HT-29 (cell line): Measurements from ENCODE around the gene MALT1. TPM values are rescaled to one million over a fixed set of nuclear protein-coding genes. Genes with fewer than 3 reads are reported as not detected.
A peak's percentile ranks its signal among the peaks of the same experiment; 100 is the strongest.
"Not testable (repeated sequence)": the region's sequence is repeated elsewhere in the genome, so short reads cannot be mapped to it uniquely, and the experiment has no call there.

Source experiments
- DNase-seq: peaks from one replicate; pipeline ENCODE4 v3.0.0-alpha.2; 2015; ENCODE audit warnings: low spot score
- total RNA-seq: library from RNA; depleted of rRNA; stranded (reverse); fragments of >200 nt; shearing (Covaris generic); gene quantifications from 2 replicates; pipeline ENCODE4 v1.2.3, GENCODE V29; 2014

MALT1 gene
- total RNA-seq, 1 experiment from 2014 or later, result 5.6 TPM

- no peak for DNase-seq
Observed at GRCh38 chr18:58732471-58732870, 61.2 kb downstream of the MALT1 start.

- DNase-seq, result no peak
Observed at GRCh38 chr18:58733866-58734265, 62.6 kb downstream of the MALT1 start.

GRCh38 chr18:58738322-58738721, 67.1 kb downstream of the MALT1 start:
- no peak for DNase-seq

GRCh38 chr18:58745914-58746313, 74.6 kb downstream of the MALT1 start:
- no peak for DNase-seq

- no peak for DNase-seq
Observed at GRCh38 chr18:58748899-58749595, 77.8 kb downstream of the MALT1 start.

GRCh38 chr18:58753976-58754375, 82.7 kb downstream of the MALT1 start:
- DNase-seq, result no peak

GRCh38 chr18:58754544-58755068, 83.3 kb downstream of the MALT1 start:
- DNase-seq, result no peak

- DNase-seq, result no peak
Observed at GRCh38 chr18:58755304-58756010, 84.2 kb downstream of the MALT1 start.

- DNase-seq, result no peak
Observed at GRCh38 chr18:58756148-58756547, 84.9 kb downstream of the MALT1 start.

- no peak for DNase-seq
Observed at GRCh38 chr18:58756596-58757240, 85.5 kb downstream of the MALT1 start.

GRCh38 chr18:58757351-58757750, 86.1 kb downstream of the MALT1 start:
- DNase-seq, result not testable (repeated sequence)

GRCh38 chr18:58758046-58758445, 86.8 kb downstream of the MALT1 start:
- DNase-seq, result no peak

GRCh38 chr18:58758606-58759005, 87.3 kb downstream of the MALT1 start:
- no peak for DNase-seq

- no peak for DNase-seq
Observed at GRCh38 chr18:58761241-58761969, 90.1 kb downstream of the MALT1 start.

- DNase-seq, result no peak
Observed at GRCh38 chr18:58761970-58762780, 90.9 kb downstream of the MALT1 start.

GRCh38 chr18:58762781-58763171, 91.5 kb downstream of the MALT1 start:
- no peak for DNase-seq

- no peak for DNase-seq
Observed at GRCh38 chr18:58766164-58766563, 94.9 kb downstream of the MALT1 start.

- DNase-seq, result no peak
Observed at GRCh38 chr18:58766946-58767345, 95.7 kb downstream of the MALT1 start.

GRCh38 chr18:58768293-58768974, 97.2 kb downstream of the MALT1 start:
- DNase-seq, result peak; percentile 60

- DNase-seq, result no peak
Observed at GRCh38 chr18:58769321-58769720, 98.1 kb downstream of the MALT1 start.
